ENCODE measurements around the gene EPN2. TPM values are rescaled to one million over a fixed set of nuclear protein-coding genes. Genes with fewer than 3 reads are reported as not detected.

Gene EPN2
- total RNA-seq, 3 donors from 2014 or later (not counting 1 experiment from before 2014, with no cell fraction given), result 2.0 to 13.8 (median 4.9) TPM

- TF ChIP-seq, protein P1, sequence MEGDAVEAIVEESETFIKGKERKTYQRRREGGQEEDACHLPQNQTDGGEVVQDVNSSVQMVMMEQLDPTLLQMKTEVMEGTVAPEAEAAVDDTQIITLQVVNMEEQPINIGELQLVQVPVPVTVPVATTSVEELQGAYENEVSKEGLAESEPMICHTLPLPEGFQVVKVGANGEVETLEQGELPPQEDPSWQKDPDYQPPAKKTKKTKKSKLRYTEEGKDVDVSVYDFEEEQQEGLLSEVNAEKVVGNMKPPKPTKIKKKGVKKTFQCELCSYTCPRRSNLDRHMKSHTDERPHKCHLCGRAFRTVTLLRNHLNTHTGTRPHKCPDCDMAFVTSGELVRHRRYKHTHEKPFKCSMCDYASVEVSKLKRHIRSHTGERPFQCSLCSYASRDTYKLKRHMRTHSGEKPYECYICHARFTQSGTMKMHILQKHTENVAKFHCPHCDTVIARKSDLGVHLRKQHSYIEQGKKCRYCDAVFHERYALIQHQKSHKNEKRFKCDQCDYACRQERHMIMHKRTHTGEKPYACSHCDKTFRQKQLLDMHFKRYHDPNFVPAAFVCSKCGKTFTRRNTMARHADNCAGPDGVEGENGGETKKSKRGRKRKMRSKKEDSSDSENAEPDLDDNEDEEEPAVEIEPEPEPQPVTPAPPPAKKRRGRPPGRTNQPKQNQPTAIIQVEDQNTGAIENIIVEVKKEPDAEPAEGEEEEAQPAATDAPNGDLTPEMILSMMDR (IDR thresholded peaks at IDR 0.05), result no peak
- Mint-ChIP-seq H3K36me3 (no peaks in the 10 kb centered on the region), H3K9me3 (no peaks in the 10 kb centered on the region), H3K27me3 (ENCODE audit: low read depth in 2 of 2) (no peaks in the 10 kb centered on the region), H3K27ac (no peak overlapping the region), H3K4me3 (no peak overlapping the region), H3K4me1 (peaks cover 6 to 9% of the 10 kb centered on the region in 2 donors)
- WGBS (ENCODE audit: insufficient coverage), result 90% methylated on average over 3 of the region's 3 CpGs
- peaks cover 16% of the 10 kb centered on the region for H3K4me1 ChIP-seq (ENCODE audit: control insufficient read depth, insufficient read depth, low read length)
- H3K4me3 ChIP-seq (ENCODE audit: low read length), result no peak overlapping the region
- H3K27me3 ChIP-seq (ENCODE audit: control insufficient read depth, insufficient read depth, low read length), result no peaks in the 10 kb centered on the region
- no peak overlapping the region for H3K27ac ChIP-seq (ENCODE audit: low read length)
- intact Hi-C loops (cut with micrococcal nuclease), result no loop called here
- no peaks in the 10 kb centered on the region for H3K9me3 ChIP-seq (ENCODE audit: control insufficient read depth, insufficient read depth, low read length)
- ATAC-seq, result no peak
- DNase-seq, result no peak
- no peaks in the 10 kb centered on the region for H3K36me3 ChIP-seq (ENCODE audit: control insufficient read depth, insufficient read depth, low read length)
Observed at GRCh38 chr17:19281161-19281560, 44.0 kb downstream of the EPN2 start.

DNA sequence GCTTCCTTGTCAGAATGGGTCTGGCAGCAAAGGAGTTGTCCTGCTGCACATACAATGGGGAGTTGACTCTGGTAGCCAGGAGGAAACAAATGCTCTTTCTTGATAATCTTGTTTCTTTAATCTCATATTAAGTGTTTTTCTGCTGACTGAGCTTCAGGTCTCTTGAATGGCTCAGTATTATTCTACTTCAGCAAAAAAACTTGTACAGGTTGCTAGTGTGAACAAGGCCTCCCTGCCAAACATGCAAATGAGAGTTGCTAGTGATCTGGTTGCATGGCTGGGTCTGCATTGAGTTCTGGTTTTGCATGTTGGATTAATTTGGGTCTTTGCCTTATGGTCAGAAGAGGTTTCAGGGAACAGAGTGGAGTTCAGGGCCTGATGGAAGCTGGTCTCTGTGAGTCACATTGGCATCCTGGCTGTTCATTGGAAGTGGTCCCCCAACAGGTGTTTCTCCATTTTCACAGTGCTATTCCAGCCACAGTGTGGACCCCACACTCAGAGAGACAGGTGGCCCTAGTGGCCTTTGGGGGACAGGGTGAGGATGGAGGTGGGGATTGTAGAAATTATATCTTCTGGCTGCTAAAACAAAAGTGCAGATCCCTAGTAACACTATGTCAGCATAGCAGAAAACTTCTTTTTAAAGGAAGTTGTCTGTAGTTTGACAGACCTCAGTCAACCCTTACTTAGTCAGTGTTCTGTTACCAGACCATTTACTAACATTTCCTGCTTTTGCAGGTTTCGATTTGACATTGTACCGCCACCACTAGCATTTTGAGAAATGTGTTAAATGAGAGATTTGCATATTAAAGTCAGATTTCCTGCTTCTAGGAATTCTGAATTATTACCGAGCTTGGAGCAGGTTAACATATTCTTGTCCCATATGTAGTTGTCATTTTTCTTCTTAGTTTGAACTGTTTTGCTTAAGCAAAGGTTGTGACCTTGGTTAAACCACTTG lies 47.1 kb downstream of the EPN2 start:
- intact Hi-C loops (cut with micrococcal nuclease), result no loop called here
- Mint-ChIP-seq H3K27ac (peak overlapping the region; percentile 61 to 69), H3K4me1 (peaks cover 6 to 11% of the 10 kb centered on the region in 2 donors), H3K36me3 (no peaks in the 10 kb centered on the region), H3K27me3 (ENCODE audit: low read depth in 2 of 2) (peaks cover 0 to 8% of the 10 kb centered on the region in 2 donors), H3K9me3 (no peaks in the 10 kb centered on the region), H3K4me3 (no peak overlapping the region)
- Histone ChIP-seq H3K27ac (ENCODE audit: low read length) (peak overlapping the region; percentile 6), H3K36me3 (ENCODE audit: control insufficient read depth, insufficient read depth, low read length) (no peaks in the 10 kb centered on the region), H3K4me1 (ENCODE audit: control insufficient read depth, insufficient read depth, low read length) (peaks cover 16% of the 10 kb centered on the region), H3K27me3 (ENCODE audit: control insufficient read depth, insufficient read depth, low read length) (no peaks in the 10 kb centered on the region), H3K9me3 (ENCODE audit: control insufficient read depth, insufficient read depth, low read length) (no peaks in the 10 kb centered on the region), H3K4me3 (ENCODE audit: low read length) (no peak overlapping the region)
- DNase-seq (peak in 1 of 2 donors; percentile 21), ATAC-seq (peak in 1 of 3 donors; percentile 38)
- 55% methylated on average over 1 of the region's 3 CpGs for WGBS (ENCODE audit: insufficient coverage)
- TF ChIP-seq, protein P1 (IDR thresholded peaks at IDR 0.05), result no peak

- TF ChIP-seq, protein P1 (IDR thresholded peaks at IDR 0.05), result no peak
- WGBS (ENCODE audit: insufficient coverage), result 90% methylated on average over 21 of the region's 21 CpGs
- H3K27me3 ChIP-seq (ENCODE audit: control insufficient read depth, insufficient read depth, low read length), result no peaks in the 10 kb centered on the region
- peaks cover 21% of the 10 kb centered on the region for H3K4me1 ChIP-seq (ENCODE audit: control insufficient read depth, insufficient read depth, low read length)
- Mint-ChIP-seq H3K27ac (no peak overlapping the region), H3K27me3 (ENCODE audit: low read depth in 2 of 2) (peaks cover 0 to 8% of the 10 kb centered on the region in 2 donors), H3K36me3 (no peaks in the 10 kb centered on the region), H3K4me1 (peaks cover 11 to 19% of the 10 kb centered on the region in 2 donors), H3K4me3 (no peak overlapping the region), H3K9me3 (no peaks in the 10 kb centered on the region)
- no peak for DNase-seq
- no peak overlapping the region for H3K27ac ChIP-seq (ENCODE audit: low read length)
- no peaks in the 10 kb centered on the region for H3K36me3 ChIP-seq (ENCODE audit: control insufficient read depth, insufficient read depth, low read length)
- H3K9me3 ChIP-seq (ENCODE audit: control insufficient read depth, insufficient read depth, low read length), result no peaks in the 10 kb centered on the region
- no peak overlapping the region for H3K4me3 ChIP-seq (ENCODE audit: low read length)
- intact Hi-C loops (cut with micrococcal nuclease), result no loop called here
- no peak for ATAC-seq
Observed at GRCh38 chr17:19285213-19285900, 48.2 kb downstream of the EPN2 start.

Data from natural killer cell (primary cell).